Activated CD8-positive, alpha-beta memory T cell treated with anti-CD3 and anti-CD28 coated beads, Interleukin-2, amount 50 U/mL, for 24 hours (primary cell): ENCODE results near the gene APBA2.

Experiments
- DNase-seq: peaks from one replicate; pipeline ENCODE4 v3.0.0-alpha.2; 2020; ENCODE audit errors: extremely low read depth

The APBA2 gene

DNA sequence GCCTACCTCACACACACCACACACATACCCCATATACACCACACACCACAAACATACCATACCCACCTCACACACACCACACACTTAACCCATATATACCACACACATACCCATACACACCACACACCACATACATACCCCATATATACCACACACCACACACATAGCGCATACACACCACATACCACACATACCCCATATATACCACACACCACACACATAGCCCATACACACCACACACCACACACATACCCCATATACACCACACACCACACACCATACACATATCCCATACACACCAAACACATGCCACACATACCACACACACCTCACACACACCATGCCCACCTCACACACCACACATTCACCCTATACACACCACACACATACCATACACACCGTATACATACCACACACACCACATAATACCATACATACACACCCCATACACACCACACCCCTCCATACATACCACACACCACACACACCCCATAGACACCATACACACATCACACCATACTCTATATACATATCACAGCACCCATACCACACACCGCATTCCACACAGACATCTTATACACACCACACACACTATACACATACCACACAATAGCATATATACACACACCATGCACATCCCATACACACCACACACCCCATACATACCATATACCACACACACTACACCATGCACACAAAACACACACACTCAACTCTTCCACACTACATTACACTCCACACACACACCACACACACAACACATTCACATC lies 29.5 kb downstream of the APBA2 start:
- no peak for DNase-seq

DNA sequence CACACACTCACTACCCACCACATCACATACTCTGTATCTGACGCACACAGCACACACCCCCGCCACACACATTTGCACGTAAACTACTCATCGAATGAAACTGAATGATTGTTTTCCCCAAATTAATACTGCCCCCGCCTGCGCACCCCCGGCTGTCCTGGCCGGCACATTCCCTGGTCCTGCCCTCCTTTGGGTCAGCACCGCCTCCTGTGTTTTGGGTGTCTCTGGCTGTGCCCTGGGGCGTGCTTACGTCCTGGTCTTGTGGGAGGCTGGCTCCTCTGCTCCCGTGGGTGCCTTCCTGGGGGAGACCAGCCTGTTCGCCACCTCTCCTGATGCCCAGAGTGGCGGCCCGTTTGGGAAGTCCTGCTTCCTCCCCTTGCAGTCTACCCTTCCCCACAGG lies 30.2 kb downstream of the APBA2 start:
- no peak for DNase-seq

DNA sequence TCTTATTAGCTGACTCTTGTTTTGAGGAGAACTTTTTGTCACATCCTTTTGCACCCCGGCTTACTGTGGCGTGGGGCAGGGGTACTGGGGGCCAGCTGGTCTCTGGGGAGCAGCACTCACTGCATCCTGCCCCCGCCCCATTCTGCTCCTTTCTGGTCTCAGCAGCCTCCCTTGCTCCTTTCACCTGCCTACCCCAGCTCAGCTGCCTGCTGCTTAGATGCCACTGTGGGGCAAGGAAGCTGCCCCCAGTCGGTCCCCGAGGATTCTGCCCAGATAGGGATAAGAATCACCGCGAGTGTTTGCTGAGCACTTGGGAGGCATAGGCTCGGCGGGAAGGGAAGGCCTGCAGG lies 32.0 kb downstream of the APBA2 start:
- no peak for DNase-seq

DNA sequence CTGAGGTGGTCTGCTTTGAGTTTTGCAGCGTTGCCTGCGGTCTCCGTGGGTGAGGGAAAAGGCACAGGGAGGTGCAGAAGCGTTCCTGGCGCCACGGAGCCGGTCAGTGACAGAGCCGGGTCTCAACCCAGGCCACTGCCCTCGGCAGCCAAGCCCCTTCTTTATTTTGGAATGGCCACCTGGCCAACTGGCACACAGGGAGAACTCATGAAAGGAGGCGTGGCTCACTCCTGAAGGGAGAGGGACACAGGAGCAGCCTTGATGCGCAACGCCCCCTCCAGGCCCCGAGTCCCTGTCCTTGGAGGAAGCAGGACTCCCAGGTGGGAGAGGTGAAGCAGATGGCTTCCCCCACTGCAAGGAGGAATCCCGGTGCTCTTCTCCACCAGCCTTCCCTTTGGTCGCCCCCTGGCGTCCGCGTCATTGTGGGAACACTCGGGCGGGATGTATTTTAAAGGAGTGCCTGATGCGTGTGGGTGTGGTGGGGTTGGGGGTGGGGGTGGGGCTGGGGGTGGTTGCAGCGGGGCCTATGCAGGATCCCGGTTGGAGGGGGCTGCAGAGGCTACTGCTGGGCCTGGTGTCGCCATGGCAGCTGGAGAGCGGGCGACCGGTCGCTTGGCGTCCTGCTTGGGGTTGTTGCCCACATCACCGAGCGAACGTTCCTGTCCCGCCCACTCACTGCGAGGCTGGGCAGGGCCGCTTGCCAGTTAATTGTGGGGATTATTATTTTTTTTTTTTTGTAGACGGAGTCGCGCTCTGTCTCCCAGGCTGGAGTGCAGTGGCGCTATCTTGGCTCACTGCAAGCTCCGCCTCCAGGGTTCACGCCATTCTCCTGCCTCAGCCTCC lies 32.6 kb downstream of the APBA2 start:
- no peak for DNase-seq

DNA sequence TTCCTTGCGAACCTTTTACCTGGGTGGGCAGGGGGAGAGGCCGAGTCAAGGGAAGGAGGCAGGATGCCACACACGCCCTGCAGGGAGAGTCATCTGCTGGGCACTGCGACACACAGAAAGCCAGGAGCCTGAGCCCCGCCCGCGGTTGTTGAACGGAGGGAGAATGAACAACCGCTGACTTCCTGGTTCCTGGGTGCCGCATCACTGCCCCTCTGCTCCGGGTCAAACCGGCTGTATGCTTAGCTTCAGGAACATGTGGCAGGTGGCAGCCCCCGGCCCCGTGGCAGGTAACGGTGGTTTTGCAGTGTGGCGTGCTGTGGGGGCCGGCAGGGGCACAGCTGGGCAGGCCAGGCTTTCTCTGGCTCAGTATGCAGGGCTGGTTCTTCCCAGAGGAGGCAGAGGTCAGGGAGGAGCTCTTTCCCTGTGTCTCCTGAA lies 33.4 kb downstream of the APBA2 start:
- DNase-seq, result no peak

DNA sequence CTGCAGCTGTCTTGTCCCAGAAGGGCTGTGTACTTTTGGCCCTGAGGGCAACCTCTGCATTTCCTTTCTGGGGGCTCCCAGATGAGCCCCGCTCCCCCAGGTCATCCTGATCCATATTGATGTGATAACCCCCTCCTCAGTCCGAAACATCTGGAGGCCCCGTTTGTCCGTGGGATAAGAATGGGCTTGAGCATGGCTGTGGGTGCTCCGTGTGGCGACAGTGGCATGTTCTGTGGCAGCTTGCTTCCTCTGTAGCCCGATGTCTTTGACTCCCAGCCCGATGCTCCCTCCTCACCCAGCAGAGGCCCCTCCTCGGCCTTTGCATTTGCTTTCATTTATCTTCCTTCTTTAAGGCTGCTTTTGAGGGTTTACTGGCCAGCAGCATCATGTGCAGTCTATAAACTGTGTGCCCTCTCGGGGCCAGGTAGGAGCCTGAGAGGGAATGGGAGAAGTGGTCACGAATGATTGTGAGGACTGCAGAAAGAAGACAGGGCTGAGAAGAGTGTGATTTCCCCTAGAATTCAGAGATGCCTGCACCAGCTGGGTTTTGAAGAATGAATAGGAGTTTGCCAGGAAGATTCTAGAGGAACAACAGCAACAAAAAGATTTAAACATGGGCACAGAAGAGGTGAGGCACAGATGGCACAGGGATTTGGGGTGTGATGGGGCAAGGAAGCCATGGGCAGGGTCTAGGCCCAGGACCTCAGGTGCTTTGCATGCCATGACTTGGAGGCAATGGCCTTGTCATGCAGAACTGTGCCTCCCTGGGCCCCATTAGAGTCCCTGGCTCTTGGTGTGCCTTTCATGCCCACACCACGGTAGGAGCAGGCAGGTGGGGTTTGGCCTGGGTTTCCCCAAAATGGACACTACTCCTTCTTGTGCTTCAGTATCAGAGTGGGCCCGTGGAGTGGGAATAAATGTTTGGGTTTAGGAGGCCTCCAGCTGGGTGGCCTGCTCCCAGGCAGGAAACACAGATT lies 34.2 kb downstream of the APBA2 start:
- no peak for DNase-seq

DNA sequence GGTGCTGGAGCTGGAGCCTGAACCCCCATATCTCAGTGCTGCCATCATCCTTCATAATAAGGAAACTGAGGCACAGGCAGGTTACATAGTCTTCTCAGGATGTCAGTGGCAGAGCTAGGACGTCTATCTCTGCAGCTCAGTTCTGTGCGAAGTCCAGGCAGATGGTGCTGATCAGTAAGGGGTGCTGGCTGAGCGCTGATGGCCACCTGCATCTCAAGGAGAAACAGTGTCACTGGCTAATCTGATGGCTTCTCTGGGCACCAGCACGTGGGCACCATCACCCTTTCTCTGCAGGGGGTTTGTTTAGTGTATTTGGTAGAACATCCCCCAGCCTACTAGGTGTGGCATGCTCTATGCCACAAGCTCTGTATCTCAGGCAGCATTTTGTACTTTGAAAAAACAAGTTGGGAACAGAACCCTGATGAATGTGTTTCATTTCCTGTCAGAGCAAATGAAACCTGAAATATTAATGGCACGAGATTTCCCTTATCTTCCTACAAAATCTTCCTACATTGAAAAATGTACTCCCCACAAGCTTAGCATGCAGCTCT lies 35.1 kb downstream of the APBA2 start:
- no peak for DNase-seq

DNA sequence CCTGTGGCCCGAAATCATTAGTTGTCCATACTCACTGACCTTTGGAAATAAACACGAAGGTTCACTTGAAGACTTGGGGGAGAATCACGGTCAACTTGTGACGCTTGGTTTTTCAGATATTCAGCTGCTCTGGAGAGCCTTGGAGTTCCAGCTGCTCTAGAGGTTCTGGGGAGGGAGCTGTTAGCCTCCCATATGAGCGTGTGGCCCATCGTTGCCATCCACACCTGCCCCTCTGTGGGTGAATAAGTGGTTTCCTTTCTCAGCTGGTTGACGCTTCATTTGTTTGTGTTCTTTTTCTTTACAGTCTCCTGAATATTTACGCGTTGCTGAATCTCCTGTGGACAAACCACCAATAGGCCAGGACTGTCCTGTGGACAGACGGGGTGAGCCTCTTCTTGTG lies 35.6 kb downstream of the APBA2 start:
- DNase-seq, result no peak

DNA sequence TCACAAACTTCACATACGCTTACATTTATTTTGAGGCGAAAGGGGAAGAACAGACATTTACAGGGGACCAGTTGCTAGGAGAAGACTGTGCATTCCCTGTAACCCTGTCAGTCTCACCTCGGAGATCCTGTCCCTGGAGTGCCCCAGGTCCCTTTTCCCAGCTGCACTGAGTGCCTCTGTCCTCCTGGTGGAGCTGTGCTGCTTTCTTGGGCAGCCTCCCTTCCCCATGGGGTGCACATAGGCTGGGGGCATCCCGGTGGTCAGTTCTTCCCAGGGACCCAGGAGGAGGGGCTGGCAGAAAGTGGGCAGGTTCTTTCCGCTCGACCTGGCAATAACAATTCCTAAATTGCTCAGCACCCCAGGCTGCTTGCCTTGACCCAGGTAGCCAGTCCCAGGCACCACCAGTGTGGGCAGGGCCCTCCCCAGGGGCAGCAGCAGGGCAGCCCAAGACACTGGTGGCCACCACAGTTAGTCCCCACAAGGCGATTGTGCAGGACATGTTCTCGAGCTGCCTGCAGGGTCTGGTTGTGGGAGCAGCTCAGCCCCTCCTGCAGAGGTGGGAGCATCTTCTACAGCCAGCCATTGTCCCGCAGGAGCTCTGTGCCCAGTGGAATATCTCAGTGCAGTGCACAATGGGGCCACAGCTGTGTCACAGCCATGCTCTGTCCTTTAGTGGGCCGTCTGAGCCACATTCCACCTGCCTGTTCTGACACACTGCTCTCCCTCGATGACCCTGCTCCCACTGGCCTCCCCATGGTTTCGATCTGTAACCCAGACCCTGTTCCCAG lies 36.3 kb downstream of the APBA2 start:
- DNase-seq, result no peak

DNA sequence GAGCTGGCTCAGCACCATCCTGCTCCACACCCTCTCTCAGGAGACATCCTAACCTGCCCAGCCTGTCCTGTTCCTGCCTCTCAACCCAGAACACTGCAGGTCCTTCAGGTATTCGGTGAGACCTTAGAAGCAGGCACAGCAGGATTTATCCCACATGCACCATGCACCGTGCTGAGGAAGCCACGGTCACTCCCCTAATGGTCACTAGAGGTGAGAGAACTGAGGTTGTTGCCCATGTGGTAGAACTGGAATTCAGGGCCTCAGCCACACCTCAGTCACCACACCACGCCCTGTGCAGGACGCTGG lies 36.9 kb downstream of the APBA2 start:
- no peak for DNase-seq

DNA sequence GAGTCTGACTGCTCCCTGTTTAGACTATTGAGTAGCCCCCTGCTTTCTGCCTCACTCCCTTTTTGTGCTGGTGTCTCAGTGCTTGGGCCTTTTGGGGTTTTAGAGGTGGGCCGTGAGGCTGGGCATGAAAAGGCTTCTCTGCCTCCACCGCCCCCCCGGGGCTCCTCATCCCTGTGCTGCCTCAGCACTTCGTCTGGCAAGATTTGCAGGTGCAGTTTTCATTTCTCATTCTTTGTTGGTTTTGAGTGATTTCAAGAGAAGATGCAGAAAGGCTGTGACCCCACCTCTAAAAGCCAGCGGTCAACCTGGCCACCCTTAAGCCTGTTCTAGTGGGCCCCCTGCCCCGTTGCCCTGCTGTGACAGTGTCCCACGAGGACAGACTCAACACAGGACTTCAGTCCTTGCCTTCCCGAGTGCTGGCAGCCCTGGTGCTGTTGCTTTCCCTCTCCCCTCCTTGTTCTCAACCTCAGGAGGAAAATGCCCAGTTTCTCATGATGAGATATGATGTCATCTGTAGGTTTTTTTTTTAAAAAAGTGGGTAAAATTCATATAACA lies 38.0 kb downstream of the APBA2 start:
- DNase-seq, result no peak

DNA sequence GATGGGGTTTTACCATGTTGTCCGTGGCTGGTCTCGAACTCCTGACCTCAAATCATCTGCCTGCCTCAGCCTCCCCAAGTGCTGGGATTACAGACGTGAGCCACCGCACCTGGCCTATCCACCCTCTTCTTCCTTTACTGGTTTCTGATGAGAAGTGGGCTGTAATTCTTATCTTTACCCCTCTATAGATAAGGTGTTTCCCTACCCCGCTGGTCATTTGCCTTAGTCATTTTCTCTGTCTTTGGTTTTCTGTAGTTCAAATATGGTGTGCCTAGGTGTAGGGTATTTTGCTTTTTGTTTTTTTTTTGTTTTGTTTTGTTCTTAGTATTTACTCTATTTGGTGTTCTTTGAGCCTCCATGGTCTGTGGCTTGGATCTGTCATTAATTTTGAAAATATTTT lies 41.3 kb downstream of the APBA2 start:
- DNase-seq, result no peak

DNA sequence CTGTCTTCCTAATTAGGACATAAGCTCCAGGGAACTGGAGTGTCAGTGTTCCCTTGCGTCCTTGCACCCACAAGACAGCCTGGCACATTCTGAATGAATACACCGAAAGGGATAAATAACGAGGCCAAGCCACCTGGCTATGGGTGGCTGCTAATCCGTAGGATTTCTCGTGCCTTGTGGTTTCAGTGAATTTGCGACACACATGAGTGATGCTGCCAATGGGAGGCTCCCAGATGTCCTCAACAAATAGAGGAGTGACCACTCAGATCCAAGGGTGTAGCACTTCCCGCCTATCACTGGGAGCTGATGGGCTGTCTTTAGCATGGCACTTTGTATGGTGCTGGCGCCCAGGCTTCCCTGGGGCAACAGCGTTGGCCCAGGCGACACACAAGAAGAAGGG lies 43.4 kb downstream of the APBA2 start:
- no peak for DNase-seq

DNA sequence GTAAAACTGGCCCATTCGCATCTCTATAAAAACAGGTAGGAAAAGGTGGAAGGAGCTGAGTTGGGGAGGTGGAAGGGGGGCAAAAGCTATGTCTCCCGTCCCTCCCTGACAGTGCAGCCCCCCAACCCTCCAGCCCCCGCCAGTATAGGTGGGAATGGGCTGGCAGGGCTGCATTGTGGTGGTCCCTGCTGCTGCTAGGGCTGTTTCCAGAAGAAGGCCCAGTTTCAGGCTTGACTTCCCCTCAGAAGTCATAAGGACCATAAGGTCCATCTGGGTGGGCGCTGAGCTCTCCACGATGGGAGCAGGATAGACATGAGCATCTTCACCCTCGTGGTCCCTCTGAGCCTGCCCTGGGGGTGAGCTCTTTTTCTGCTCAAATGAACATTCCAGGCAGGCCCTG lies 44.2 kb downstream of the APBA2 start:
- no peak for DNase-seq

DNA sequence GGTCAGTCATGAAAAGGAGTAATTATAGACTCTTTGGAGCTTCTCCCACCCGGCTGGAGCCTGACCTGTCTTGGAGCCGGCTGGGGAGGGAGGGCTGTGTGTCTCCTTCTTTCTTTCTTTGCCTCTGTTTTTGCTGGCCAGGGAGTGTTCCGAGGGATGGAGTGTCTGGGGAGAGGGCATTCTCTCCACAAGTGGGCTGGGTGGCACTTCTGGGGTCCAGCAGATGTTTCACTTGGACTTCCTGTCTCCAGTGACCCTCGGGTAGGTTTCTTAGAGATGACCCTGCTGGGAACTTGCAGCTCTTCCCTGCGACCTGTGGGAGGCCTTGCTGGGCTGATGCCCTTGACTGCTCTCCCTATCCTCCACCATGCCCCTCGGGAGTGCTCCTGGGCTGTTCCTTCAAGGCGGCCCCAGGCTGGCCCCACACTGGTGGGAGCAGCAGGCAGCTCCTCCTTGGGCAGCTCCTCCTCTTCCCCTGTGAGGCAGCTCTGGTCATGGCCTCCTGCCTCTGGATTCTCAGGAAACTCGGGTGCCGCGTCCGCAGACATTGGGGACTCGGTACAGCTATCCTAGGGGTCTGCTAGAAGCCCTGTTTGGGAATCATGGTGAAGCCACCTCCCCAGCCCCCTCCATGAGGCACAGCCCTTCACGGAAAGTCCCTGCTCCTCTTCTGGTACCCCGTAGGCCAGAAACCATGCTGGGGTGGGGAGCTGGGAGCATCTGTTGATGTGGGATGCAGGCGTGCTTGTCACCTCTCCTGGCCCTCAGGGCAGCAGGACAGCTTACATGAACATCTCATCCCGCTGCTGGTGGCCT lies 44.9 kb downstream of the APBA2 start:
- DNase-seq, result no peak

DNA sequence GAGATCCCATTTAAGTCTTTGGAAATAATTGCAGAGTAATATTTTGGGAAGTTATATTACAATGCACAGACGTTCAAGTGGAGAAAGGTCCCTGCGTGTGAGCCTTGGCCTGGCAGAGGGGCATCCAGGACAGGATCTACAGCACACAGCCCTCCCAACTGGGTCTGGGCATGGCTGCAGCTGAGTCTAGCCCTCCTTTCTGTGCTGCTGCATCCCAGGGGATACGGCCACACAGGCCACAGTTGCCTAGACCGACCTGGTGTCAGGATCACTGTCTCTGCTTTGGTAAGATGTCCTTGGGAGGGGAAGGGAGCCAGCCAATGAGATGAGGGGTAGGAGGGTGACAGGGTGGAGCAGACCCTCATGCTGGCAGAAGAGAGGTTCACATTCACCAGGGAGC lies 46.1 kb downstream of the APBA2 start:
- no peak for DNase-seq

DNA sequence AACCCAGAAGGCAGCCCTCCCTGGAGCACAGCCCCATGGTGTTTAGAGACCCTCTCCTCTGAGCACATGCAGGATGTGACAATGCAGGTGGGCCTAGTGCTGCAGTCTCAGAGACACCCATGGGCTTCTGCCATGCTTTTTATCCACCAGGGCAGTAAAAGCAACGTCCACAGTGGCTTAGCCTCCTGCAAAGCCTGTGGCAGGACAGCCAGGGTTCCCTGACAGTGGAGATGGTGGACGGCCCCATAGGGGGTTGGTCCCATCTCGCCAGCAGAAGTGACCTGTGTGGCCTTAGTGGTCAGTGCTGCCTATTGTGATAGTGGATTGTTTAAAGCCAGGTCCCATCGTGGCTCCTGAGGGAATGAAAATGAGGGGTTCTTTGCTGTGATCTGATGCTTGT lies 46.6 kb downstream of the APBA2 start:
- no peak for DNase-seq

DNA sequence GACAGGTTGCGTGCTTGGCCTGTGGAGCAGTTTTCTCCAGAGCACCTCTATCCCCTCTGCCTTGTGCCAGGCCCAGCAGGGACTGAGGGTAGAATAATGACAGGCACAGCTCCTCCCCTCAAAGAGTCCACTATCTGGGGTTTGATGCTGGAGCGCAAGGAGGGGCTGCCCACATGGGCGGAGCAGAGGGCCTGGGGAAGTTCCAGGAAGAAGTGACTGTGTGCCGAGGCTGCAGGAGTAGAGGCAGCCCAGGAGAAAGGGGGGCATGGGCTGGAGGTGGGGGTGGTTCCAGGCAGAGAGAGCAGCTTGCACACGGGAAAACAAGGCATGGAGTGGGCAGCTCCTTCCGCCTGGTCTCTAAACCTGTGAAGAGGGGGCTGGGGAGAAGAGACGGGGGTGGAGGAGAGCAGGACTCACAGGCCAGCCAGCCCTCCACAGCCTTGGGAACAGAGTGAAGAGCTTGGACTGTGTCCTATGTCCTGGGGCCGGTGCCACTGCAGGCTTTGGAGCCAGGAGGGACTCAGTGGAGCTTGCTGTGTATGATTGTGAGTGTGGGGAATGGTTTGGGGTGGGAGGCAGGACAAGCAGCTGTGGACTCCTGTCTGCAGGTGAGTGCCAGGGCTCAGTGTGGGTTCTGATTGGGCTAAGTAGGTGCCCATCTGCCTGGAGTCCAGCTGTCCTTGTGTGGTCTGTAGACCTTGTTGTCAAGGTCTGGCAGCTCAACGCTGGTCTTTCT lies 48.1 kb downstream of the APBA2 start:
- DNase-seq, result no peak

DNA sequence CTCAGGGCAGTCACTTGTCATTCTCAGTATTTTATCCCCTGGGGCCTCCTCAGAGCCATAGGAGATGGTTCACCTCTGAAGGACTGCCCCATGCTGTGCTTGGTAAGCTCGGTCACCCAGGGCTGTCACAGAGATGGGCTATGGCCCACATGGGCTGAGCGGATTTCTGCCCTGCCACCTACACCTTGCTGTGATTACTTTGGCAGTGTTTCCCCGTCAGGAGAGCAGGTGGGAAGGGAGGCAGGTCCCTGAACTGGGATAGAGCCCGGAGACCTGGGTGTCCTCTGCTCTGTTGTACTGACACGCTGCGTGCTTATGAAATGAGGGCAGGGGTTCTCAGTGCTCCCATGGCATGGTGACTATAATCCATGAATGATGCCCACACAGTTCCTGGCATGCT lies 48.9 kb downstream of the APBA2 start:
- DNase-seq, result no peak
